ENCODE results near the gene STXBP2. TPM values are rescaled to one million over a fixed set of nuclear protein-coding genes. Genes with fewer than 3 reads are reported as not detected.

STXBP2 gene
- total and polyA plus RNA-seq, 4 experiments from 2014 or later = 73.1 to 220 (median 154) TPM

- peaks cover 28 to 48% of the 10 kb centered on the region in 2 donors for H3K36me3 Mint-ChIP-seq
- intact Hi-C loops (cut with micrococcal nuclease) = no loop called here
- ChIA-PET CTCF (ENCODE audit: partially characterized antibody) (no interaction called here), POLR2A (ENCODE audit: partially characterized antibody) (interaction anchor here (1.6 kb wide), 1 partner anchor 10 kb away, joined by 4 read pairs; the partner anchor contains the start of gene PCP2)
- H3K27ac Mint-ChIP-seq = peak overlapping the region in 2 of 7 donors; percentile 21 to 38
- Histone ChIP-seq H3K36me3 (ENCODE audit: insufficient read depth, low read length) (peaks cover 51% of the 10 kb centered on the region), H3K27me3 (ENCODE audit: insufficient read depth, low read length) (no peaks in the 10 kb centered on the region), H3K4me1 (ENCODE audit: insufficient read depth, low read length) (peaks cover 10% of the 10 kb centered on the region), H3K27ac (ENCODE audit: low read depth, low read length) (no peak overlapping the region), H3K9me3 (ENCODE audit: control insufficient read depth in 1 of 2, low read length in 2 of 2) (no peaks in the 10 kb centered on the region), H3K4me3 (ENCODE audit: low read length in 2 of 2) (no peak overlapping the region)
- no peak overlapping the region for H3K4me3 Mint-ChIP-seq
- DNase-seq = peak in 1 of 5 donors; percentile 31
- H3K9me3 Mint-ChIP-seq = peaks cover 0 to 8% (median 0%) of the 10 kb centered on the region in 8 donors
- peaks cover 6 to 10% (median 9%) of the 10 kb centered on the region in 4 donors for H3K4me1 Mint-ChIP-seq
- no peaks in the 10 kb centered on the region for H3K27me3 Mint-ChIP-seq
Measured at GRCh38 chr19:7622933-7623685, 13.8 kb upstream of the STXBP2 start.

- Histone ChIP-seq H3K27me3 (ENCODE audit: insufficient read depth, low read length) (no peaks in the 10 kb centered on the region), H3K9me3 (ENCODE audit: control insufficient read depth in 1 of 2, low read length in 2 of 2) (no peaks in the 10 kb centered on the region), H3K36me3 (ENCODE audit: insufficient read depth, low read length) (peaks cover 51% of the 10 kb centered on the region), H3K27ac (ENCODE audit: low read depth, low read length) (no peak overlapping the region), H3K4me3 (ENCODE audit: low read length in 2 of 2) (no peak overlapping the region), H3K4me1 (ENCODE audit: insufficient read depth, low read length) (peaks cover 19% of the 10 kb centered on the region)
- peak in 1 of 5 donors; percentile 33 for DNase-seq
- Mint-ChIP-seq H3K4me1 (peaks cover 6 to 19% (median 17%) of the 10 kb centered on the region in 4 donors), H3K4me3 (no peak overlapping the region), H3K9me3 (peaks cover 0 to 6% (median 0%) of the 10 kb centered on the region in 8 donors), H3K27ac (peak overlapping the region in 1 of 7 donors; percentile 46), H3K36me3 (peaks cover 20 to 45% of the 10 kb centered on the region in 2 donors), H3K27me3 (no peaks in the 10 kb centered on the region)
- POLR2A ChIA-PET (ENCODE audit: partially characterized antibody) = interaction anchor here (0.6 to 1.6 kb wide), 3 partner anchors 9 to 101 kb away, joined by 3 to 4 read pairs (median 3); partner anchors contain the start of genes MCOLN1 and PCP2
- intact Hi-C loops (cut with micrococcal nuclease) = no loop called here
- CTCF ChIA-PET (ENCODE audit: partially characterized antibody) = no interaction called here
Measured at GRCh38 chr19:7623725-7624603, 12.9 kb upstream of the STXBP2 start.

- H3K36me3 ChIP-seq (ENCODE audit: insufficient read depth, low read length) = peaks cover 51% of the 10 kb centered on the region
Measured at GRCh38 chr19:7624810-7625209, 12.1 kb upstream of the STXBP2 start.

GRCh38 chr19:7625763-7626372 lies 11.0 kb upstream of the STXBP2 start:
- Histone ChIP-seq H3K9me3 (ENCODE audit: control insufficient read depth in 1 of 2, low read length in 2 of 2) (no peaks in the 10 kb centered on the region), H3K4me1 (ENCODE audit: insufficient read depth, low read length) (peaks cover 28% of the 10 kb centered on the region), H3K27ac (ENCODE audit: low read depth, low read length) (no peak overlapping the region), H3K4me3 (ENCODE audit: low read length in 2 of 2) (no peak overlapping the region), H3K36me3 (ENCODE audit: insufficient read depth, low read length) (peaks cover 42% of the 10 kb centered on the region), H3K27me3 (ENCODE audit: insufficient read depth, low read length) (no peaks in the 10 kb centered on the region)
- intact Hi-C loops (cut with micrococcal nuclease) = loop anchor here (5.0 kb wide), 1 partner anchor 296 kb away; the partner anchor contains the start of gene SNAPC2
- ChIA-PET CTCF (ENCODE audit: partially characterized antibody) (interaction anchor here (0.7 kb wide), 1 partner anchor 1859 kb away, joined by 3 read pairs; no protein-coding TSS in a partner anchor), POLR2A (ENCODE audit: partially characterized antibody) (no interaction called here)
- Mint-ChIP-seq H3K27ac (no peak overlapping the region), H3K4me3 (no peak overlapping the region), H3K36me3 (peaks cover 20 to 41% of the 10 kb centered on the region in 2 donors), H3K9me3 (peaks cover 0 to 7% (median 0%) of the 10 kb centered on the region in 8 donors), H3K27me3 (no peaks in the 10 kb centered on the region), H3K4me1 (peaks cover 18 to 38% (median 32%) of the 10 kb centered on the region in 4 donors)
- no peak for DNase-seq

More at GRCh38 chr19:7624810-7625209, 12.1 kb upstream of the STXBP2 start:
- Mint-ChIP-seq H3K4me1 (peaks cover 13 to 27% (median 23%) of the 10 kb centered on the region in 4 donors), H3K4me3 (no peak overlapping the region), H3K9me3 (peaks cover 0 to 6% (median 0%) of the 10 kb centered on the region in 8 donors), H3K27me3 (no peaks in the 10 kb centered on the region), H3K27ac (peak overlapping the region in 1 of 7 donors; percentile 55), H3K36me3 (peaks cover 20 to 51% of the 10 kb centered on the region in 2 donors)
- no peak for DNase-seq
- Histone ChIP-seq H3K4me3 (ENCODE audit: low read length in 2 of 2) (no peak overlapping the region), H3K27ac (ENCODE audit: low read depth, low read length) (no peak overlapping the region), H3K9me3 (ENCODE audit: control insufficient read depth in 1 of 2, low read length in 2 of 2) (no peaks in the 10 kb centered on the region), H3K27me3 (ENCODE audit: insufficient read depth, low read length) (no peaks in the 10 kb centered on the region), H3K4me1 (ENCODE audit: insufficient read depth, low read length) (peaks cover 19% of the 10 kb centered on the region)
- intact Hi-C loops (cut with micrococcal nuclease) = loop anchor here (5.0 kb wide), 1 partner anchor 297 kb away; the partner anchor contains the start of gene SNAPC2
- ChIA-PET POLR2A (ENCODE audit: partially characterized antibody) (interaction anchor here (0.6 to 1.6 kb wide), 2 partner anchors 8 to 102 kb away, joined by 3 to 4 read pairs; partner anchors contain the start of genes MCOLN1 and PCP2), CTCF (ENCODE audit: partially characterized antibody) (no interaction called here)

GRCh38 chr19:7627166-7627565 lies 9.7 kb upstream of the STXBP2 start:
- Mint-ChIP-seq H3K27me3 (no peaks in the 10 kb centered on the region), H3K4me1 (peaks cover 17 to 45% (median 33%) of the 10 kb centered on the region in 4 donors), H3K9me3 (peaks cover 0 to 3% (median 0%) of the 10 kb centered on the region in 8 donors), H3K27ac (peak overlapping the region in 3 of 7 donors; percentile 13 to 62 (median 46)), H3K36me3 (peaks cover 12 to 35% of the 10 kb centered on the region in 2 donors), H3K4me3 (peak overlapping the region in 5 of 8 donors; percentile 17 to 96 (median 45))
- no peak for DNase-seq
- POLR2A ChIA-PET (ENCODE audit: partially characterized antibody) = interaction anchor here (1.6 kb wide), 1 partner anchor 11 kb away, joined by 5 read pairs; no protein-coding TSS in a partner anchor
- Histone ChIP-seq H3K27ac (ENCODE audit: low read depth, low read length) (no peak overlapping the region), H3K36me3 (ENCODE audit: insufficient read depth, low read length) (peaks cover 37% of the 10 kb centered on the region), H3K9me3 (ENCODE audit: control insufficient read depth in 1 of 2, low read length in 2 of 2) (no peaks in the 10 kb centered on the region), H3K27me3 (ENCODE audit: insufficient read depth, low read length) (no peaks in the 10 kb centered on the region), H3K4me3 (ENCODE audit: low read length in 2 of 2) (no peak overlapping the region), H3K4me1 (ENCODE audit: insufficient read depth, low read length) (peaks cover 31% of the 10 kb centered on the region)
- intact Hi-C loops (cut with micrococcal nuclease) = loop anchor here (5.0 kb wide), 1 partner anchor 295 kb away; the partner anchor contains the start of gene SNAPC2
- CTCF ChIA-PET (ENCODE audit: partially characterized antibody) = interaction anchor here (2.2 kb wide), 1 partner anchor 54 kb away, joined by 7 read pairs; the partner anchor contains the start of gene TRAPPC5

- Histone ChIP-seq H3K27me3 (ENCODE audit: insufficient read depth, low read length) (no peaks in the 10 kb centered on the region), H3K4me3 (ENCODE audit: low read length in 2 of 2) (peak overlapping the region; percentile 81 to 96), H3K4me1 (ENCODE audit: insufficient read depth, low read length) (peaks cover 31% of the 10 kb centered on the region), H3K9me3 (ENCODE audit: control insufficient read depth in 1 of 2, low read length in 2 of 2) (no peaks in the 10 kb centered on the region), H3K36me3 (ENCODE audit: insufficient read depth, low read length) (peaks cover 26% of the 10 kb centered on the region), H3K27ac (ENCODE audit: low read depth, low read length) (peak overlapping the region; percentile 94)
- CTCF ChIA-PET (ENCODE audit: partially characterized antibody) = interaction anchor here (0.6 to 2.2 kb wide), 8 partner anchors 9 to 374 kb away, joined by 3 to 7 read pairs (median 4); partner anchors contain the start of gene TRAPPC5
- DNase-seq = peak in 1 of 5 donors; percentile 35
- Mint-ChIP-seq H3K4me3 (peak overlapping the region; percentile 95 to 99 (median 96)), H3K36me3 (peaks cover 4 to 30% of the 10 kb centered on the region in 2 donors), H3K9me3 (peaks cover 0 to 3% (median 0%) of the 10 kb centered on the region in 8 donors), H3K27me3 (no peaks in the 10 kb centered on the region), H3K4me1 (peaks cover 14 to 41% (median 33%) of the 10 kb centered on the region in 4 donors), H3K27ac (peak overlapping the region; percentile 92 to 100 (median 99))
- intact Hi-C loops (cut with micrococcal nuclease) = loop anchor here (1.0 to 5.0 kb wide), 3 partner anchors 9 to 294 kb away; partner anchors contain the start of genes SNAPC2, STXBP2 and TRAPPC5
- POLR2A ChIA-PET (ENCODE audit: partially characterized antibody) = interaction anchor here (0.7 to 2.8 kb wide), 20 partner anchors 8 to 816 kb away, joined by 3 to 15 read pairs (median 6); partner anchors contain the start of genes ARHGEF18, HNRNPM, MCOLN1 and PNPLA6
Measured at GRCh38 chr19:7628589-7629311, 8.2 kb upstream of the STXBP2 start.

All from CD4-positive, alpha-beta memory T cell (primary cell).